ENCODE measurements around the gene TEPSIN.

DNA sequence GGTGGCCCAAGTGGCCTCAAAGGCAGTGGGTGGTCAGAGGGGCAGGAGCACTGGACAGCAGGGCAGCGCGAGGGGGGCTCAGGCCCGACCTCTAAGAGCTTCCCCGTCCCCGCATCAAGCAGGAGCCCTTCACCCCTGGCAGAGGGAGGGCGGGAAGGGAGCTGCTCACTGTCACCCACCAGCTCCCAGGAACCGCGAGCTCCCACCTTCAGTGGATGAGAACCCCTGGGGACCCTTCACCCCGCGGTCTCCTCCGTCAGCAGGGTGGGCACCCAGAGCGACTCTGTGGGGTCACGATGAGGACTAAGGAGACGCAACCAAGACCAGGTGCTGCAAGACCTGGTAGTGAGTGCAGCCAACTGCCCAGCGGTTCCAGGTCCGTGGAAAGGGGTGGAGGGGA, 29.7 kb downstream of the TEPSIN start:
- TF ChIP-seq, protein P1, sequence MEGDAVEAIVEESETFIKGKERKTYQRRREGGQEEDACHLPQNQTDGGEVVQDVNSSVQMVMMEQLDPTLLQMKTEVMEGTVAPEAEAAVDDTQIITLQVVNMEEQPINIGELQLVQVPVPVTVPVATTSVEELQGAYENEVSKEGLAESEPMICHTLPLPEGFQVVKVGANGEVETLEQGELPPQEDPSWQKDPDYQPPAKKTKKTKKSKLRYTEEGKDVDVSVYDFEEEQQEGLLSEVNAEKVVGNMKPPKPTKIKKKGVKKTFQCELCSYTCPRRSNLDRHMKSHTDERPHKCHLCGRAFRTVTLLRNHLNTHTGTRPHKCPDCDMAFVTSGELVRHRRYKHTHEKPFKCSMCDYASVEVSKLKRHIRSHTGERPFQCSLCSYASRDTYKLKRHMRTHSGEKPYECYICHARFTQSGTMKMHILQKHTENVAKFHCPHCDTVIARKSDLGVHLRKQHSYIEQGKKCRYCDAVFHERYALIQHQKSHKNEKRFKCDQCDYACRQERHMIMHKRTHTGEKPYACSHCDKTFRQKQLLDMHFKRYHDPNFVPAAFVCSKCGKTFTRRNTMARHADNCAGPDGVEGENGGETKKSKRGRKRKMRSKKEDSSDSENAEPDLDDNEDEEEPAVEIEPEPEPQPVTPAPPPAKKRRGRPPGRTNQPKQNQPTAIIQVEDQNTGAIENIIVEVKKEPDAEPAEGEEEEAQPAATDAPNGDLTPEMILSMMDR (IDR thresholded peaks at IDR 0.05), result no peak
- TF ChIP-seq POLR2A (IDR thresholded peaks at IDR 0.05), result no peak
- no peak for TF ChIP-seq POLR2AphosphoS5 (IDR thresholded peaks at IDR 0.05; ENCODE audit: insufficient read depth in 1 of 2, low read depth in 1 of 2)
